ENCODE data around the gene KRT9. TPM values are rescaled to one million over a fixed set of nuclear protein-coding genes. Genes with fewer than 3 reads are reported as not detected.

Gene KRT9
- total RNA-seq, 1 experiment from 2014 or later, result 0.15 TPM

DNA sequence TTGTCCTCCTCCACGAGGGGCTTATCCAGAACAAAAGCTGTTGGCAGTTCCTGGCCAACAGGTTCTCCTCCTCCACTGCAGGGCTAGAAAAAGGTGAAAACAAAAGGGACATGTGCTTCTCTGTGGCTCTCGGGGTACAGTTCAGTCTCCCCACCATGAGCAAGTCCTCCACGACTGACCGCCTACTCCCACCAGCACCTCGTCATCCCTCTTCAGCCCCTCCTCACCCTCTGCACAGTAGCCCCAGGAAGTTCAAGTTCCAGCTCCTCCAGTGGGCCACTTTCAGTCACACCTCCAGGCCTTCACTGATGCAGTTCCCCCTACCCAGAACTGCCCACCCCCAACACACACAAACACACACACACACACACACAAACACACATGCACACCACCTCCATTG lies 19.4 kb downstream of the KRT9 start:
- Histone ChIP-seq H3K9me2 (ENCODE audit: insufficient read depth) (no peaks in the 10 kb centered on the region), H2AFZ (ENCODE audit: low read depth, low read length, poor library complexity, severe bottlenecking) (no peak overlapping the region), H3K4me2 (ENCODE audit: low read length) (no peak overlapping the region), H3K27ac (ENCODE audit: low read depth, low read length) (no peak overlapping the region), H3K4me3 (replicated peaks in 1 of 2; ENCODE audit: low read depth in 1 of 2, low read length in 2 of 2) (no peak overlapping the region), H4K20me1 (ENCODE audit: insufficient read depth) (no peaks in the 10 kb centered on the region), H3K9ac (ENCODE audit: low read length) (no peak overlapping the region), H3K27me3 (ENCODE audit: insufficient read depth, low read length) (no peaks in the 10 kb centered on the region), H3K36me3 (ENCODE audit: control insufficient read depth in 1 of 2, insufficient read depth in 2 of 2, low read length in 2 of 2) (no peaks in the 10 kb centered on the region), H3K9me3 (ENCODE audit: control insufficient read depth in 1 of 2, insufficient read depth in 1 of 2, low read depth in 1 of 2, low read length in 2 of 2) (no peaks in the 10 kb centered on the region), H3K79me2 (ENCODE audit: insufficient read depth, low read length) (no peaks in the 10 kb centered on the region), H3K4me1 (ENCODE audit: control insufficient read depth in 1 of 2, insufficient read depth in 2 of 2, low read length in 2 of 2) (peaks cover 20 to 51% of the 10 kb centered on the region in 2 experiments)
- POLR2A ChIA-PET, result no interaction called here
- TF ChIP-seq, protein P1, sequence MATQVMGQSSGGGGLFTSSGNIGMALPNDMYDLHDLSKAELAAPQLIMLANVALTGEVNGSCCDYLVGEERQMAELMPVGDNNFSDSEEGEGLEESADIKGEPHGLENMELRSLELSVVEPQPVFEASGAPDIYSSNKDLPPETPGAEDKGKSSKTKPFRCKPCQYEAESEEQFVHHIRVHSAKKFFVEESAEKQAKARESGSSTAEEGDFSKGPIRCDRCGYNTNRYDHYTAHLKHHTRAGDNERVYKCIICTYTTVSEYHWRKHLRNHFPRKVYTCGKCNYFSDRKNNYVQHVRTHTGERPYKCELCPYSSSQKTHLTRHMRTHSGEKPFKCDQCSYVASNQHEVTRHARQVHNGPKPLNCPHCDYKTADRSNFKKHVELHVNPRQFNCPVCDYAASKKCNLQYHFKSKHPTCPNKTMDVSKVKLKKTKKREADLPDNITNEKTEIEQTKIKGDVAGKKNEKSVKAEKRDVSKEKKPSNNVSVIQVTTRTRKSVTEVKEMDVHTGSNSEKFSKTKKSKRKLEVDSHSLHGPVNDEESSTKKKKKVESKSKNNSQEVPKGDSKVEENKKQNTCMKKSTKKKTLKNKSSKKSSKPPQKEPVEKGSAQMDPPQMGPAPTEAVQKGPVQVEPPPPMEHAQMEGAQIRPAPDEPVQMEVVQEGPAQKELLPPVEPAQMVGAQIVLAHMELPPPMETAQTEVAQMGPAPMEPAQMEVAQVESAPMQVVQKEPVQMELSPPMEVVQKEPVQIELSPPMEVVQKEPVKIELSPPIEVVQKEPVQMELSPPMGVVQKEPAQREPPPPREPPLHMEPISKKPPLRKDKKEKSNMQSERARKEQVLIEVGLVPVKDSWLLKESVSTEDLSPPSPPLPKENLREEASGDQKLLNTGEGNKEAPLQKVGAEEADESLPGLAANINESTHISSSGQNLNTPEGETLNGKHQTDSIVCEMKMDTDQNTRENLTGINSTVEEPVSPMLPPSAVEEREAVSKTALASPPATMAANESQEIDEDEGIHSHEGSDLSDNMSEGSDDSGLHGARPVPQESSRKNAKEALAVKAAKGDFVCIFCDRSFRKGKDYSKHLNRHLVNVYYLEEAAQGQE (IDR thresholded peaks at IDR 0.05; ENCODE audit: low read depth), result no peak
- TF ChIP-seq, protein P2, sequence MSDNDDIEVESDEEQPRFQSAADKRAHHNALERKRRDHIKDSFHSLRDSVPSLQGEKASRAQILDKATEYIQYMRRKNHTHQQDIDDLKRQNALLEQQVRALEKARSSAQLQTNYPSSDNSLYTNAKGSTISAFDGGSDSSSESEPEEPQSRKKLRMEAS (IDR thresholded peaks at IDR 0.05), result no peak
- no peak for TF ChIP-seq POLR2A (IDR thresholded peaks at IDR 0.05; ENCODE audit: borderline replicate concordance, extremely low read depth, insufficient read depth, insufficient read length)
- TF ChIP-seq, protein P3, sequence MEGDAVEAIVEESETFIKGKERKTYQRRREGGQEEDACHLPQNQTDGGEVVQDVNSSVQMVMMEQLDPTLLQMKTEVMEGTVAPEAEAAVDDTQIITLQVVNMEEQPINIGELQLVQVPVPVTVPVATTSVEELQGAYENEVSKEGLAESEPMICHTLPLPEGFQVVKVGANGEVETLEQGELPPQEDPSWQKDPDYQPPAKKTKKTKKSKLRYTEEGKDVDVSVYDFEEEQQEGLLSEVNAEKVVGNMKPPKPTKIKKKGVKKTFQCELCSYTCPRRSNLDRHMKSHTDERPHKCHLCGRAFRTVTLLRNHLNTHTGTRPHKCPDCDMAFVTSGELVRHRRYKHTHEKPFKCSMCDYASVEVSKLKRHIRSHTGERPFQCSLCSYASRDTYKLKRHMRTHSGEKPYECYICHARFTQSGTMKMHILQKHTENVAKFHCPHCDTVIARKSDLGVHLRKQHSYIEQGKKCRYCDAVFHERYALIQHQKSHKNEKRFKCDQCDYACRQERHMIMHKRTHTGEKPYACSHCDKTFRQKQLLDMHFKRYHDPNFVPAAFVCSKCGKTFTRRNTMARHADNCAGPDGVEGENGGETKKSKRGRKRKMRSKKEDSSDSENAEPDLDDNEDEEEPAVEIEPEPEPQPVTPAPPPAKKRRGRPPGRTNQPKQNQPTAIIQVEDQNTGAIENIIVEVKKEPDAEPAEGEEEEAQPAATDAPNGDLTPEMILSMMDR (IDR thresholded peaks at IDR 0.05 in 2 of 3, conservative IDR thresholded peaks at IDR 0.05 in 1 of 3; ENCODE audit: borderline replicate concordance in 1 of 3, insufficient read depth in 1 of 3, low read depth in 2 of 3, low read length in 2 of 3), result no peak
- no TSS peak for BruUV-seq (replicated peaks)
- ATAC-seq (no peak), DNase-seq (ENCODE audit: low read depth, low spot score) (no peak)
- intact Hi-C loops (cut with micrococcal nuclease), result no loop called here
- RAD21 ChIA-PET (ENCODE audit: low non-redundant PET in 1 of 2, low total read pairs in 2 of 2, uncharacterized antibody in 2 of 2, unreplicated experiment in 2 of 2), result no interaction called here
- CTCF ChIA-PET, result interaction anchor here (1.4 to 7.3 kb wide), 3 partner anchors 27 to 111 kb away, joined by 3 to 203 read pairs (median 142); no protein-coding TSS in a partner anchor
